Endothelial cell of coronary artery (primary cell): Measurements from ENCODE around the gene ADCYAP1R1. TPM values are rescaled to one million over a fixed set of nuclear protein-coding genes. Genes with fewer than 3 reads are reported as not detected.

Experiments
- total RNA-seq: library from RNA; depleted of rRNA; stranded (reverse); fragments of >200 nt; gene quantifications from 2 replicates; pipeline ENCODE4 v1.2.3, GENCODE V29; 2014

ADCYAP1R1 gene
- total RNA-seq, result under 0.01 and 0.90 TPM in 2 replicates

DNA sequence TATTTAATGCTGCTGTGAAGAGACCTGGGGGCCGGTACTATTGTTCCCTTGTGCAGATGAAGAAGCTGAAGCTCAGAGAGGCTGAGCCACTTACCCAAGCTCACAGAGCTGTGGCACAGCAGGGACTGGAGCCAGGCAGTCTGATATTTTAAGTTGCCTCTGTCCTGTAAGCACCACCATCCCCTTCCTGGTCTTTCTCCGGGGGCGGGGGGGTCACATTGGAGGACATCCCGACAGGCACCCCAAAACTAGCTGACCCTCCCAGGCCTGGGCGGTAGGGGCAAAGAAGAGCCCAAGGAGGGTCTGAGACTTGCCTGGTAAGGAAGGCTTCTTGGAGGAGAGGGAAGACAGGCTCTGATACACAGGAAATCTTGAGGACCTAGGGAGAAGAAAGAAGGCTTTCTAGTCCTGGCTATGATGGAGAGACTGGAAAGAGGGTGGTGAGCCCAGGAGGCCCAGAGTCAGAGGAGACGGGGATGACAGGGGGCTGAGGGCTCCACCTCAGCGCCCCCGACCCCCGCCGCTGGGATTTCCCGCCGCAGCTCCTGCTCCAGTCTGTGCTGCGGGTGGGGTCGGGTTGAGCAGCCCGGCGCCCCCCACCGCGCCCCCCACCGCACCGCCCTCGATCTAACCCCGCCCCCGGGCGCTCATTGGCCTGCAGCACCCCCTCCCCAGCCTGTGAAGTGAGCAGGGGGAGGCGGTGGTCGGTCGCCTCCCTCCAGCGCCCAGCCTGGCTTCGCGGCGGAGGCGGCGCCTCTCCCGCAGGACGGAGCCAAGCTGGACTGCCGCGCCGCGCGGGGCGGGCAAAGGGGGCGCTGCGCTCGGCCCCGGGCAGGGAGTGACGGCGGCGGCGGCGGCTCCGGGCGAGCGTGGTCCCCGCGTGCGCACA, at the start of gene ADCYAP1R1:
Gene ADCYAP1R1, plus strand, starts transcription at position 711 of the 889 bp plus-strand sequence. CDS start 10,957 bp downstream, outside the sequence.

Other genes with a start within 250 kb of the ADCYAP1R1 start
- gene AQP1, start 140.5 kb upstream of the ADCYAP1R1 start, total RNA-seq, result 14.2 TPM in 2 replicates
- gene GHRHR, start 88.4 kb upstream of the ADCYAP1R1 start, total RNA-seq, result 0.27 TPM in 1 of 2 replicates, not detected in the other